Panc1 (cell line): Measurements from ENCODE around the gene RBM7.

Experiments
- POLR2AphosphoS5 ChIP-seq: IDR thresholded peaks from 2 replicates; pipeline ENCODE4 v1.6.1; 2012; ENCODE audit warnings: mild to moderate bottlenecking, low read depth, low read length, moderate library complexity
- SIN3A ChIP-seq: IDR thresholded peaks from 2 replicates; pipeline ENCODE4 v1.6.1; 2012; ENCODE audit warnings: low read depth, mild to moderate bottlenecking, low read length, moderate library complexity, borderline replicate concordance; ENCODE audit not compliant: insufficient read depth
- TCF7L2 ChIP-seq: IDR thresholded peaks from 2 replicates; pipeline ENCODE4 v1.6.1; 2011; ENCODE audit warnings: mild to moderate bottlenecking, low read depth, low read length, inconsistent platforms
- TF ChIP-seq, protein P1 (sequence below): fragments of 450-650 bp; IDR thresholded peaks from 2 replicates; pipeline ENCODE4 v1.5.1; 2017; ENCODE audit warnings: mild to moderate bottlenecking
- TF ChIP-seq, protein P2 (sequence below), 2 experiments: IDR thresholded peaks; 2 replicates each; pipeline ENCODE4 v1.6.1; 2011 to 2012; ENCODE audit warnings: low read depth in 2 of 2, control low read depth in 1 of 2, low read length in 1 of 2, mild to moderate bottlenecking in 1 of 2, moderate library complexity in 1 of 2; ENCODE audit not compliant: insufficient read depth in 1 of 2

DNA sequence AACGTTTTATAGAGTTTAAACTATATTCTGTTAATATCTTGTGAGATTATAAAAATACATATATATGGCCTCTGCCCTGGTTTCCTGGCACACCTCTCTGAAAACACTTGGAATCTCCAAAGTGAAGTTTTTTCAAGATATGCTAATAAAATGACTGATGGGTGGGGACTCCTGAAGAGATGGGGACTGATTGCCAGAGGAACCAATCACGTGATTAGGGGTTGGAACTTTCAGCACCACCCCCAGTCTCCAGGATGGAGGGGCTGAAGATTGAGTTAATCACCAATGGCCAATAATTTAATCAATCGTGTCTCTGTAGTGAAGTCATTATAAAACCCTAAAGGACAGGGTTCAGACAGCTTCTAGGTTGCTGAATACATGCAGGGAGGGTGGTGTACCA lies 37.5 kb upstream of the RBM7 start:
- TF ChIP-seq, protein P1, sequence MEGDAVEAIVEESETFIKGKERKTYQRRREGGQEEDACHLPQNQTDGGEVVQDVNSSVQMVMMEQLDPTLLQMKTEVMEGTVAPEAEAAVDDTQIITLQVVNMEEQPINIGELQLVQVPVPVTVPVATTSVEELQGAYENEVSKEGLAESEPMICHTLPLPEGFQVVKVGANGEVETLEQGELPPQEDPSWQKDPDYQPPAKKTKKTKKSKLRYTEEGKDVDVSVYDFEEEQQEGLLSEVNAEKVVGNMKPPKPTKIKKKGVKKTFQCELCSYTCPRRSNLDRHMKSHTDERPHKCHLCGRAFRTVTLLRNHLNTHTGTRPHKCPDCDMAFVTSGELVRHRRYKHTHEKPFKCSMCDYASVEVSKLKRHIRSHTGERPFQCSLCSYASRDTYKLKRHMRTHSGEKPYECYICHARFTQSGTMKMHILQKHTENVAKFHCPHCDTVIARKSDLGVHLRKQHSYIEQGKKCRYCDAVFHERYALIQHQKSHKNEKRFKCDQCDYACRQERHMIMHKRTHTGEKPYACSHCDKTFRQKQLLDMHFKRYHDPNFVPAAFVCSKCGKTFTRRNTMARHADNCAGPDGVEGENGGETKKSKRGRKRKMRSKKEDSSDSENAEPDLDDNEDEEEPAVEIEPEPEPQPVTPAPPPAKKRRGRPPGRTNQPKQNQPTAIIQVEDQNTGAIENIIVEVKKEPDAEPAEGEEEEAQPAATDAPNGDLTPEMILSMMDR = no peak
- TF ChIP-seq SIN3A (no peak), POLR2AphosphoS5 (no peak), TCF7L2 (no peak)
- TF ChIP-seq, protein P2, sequence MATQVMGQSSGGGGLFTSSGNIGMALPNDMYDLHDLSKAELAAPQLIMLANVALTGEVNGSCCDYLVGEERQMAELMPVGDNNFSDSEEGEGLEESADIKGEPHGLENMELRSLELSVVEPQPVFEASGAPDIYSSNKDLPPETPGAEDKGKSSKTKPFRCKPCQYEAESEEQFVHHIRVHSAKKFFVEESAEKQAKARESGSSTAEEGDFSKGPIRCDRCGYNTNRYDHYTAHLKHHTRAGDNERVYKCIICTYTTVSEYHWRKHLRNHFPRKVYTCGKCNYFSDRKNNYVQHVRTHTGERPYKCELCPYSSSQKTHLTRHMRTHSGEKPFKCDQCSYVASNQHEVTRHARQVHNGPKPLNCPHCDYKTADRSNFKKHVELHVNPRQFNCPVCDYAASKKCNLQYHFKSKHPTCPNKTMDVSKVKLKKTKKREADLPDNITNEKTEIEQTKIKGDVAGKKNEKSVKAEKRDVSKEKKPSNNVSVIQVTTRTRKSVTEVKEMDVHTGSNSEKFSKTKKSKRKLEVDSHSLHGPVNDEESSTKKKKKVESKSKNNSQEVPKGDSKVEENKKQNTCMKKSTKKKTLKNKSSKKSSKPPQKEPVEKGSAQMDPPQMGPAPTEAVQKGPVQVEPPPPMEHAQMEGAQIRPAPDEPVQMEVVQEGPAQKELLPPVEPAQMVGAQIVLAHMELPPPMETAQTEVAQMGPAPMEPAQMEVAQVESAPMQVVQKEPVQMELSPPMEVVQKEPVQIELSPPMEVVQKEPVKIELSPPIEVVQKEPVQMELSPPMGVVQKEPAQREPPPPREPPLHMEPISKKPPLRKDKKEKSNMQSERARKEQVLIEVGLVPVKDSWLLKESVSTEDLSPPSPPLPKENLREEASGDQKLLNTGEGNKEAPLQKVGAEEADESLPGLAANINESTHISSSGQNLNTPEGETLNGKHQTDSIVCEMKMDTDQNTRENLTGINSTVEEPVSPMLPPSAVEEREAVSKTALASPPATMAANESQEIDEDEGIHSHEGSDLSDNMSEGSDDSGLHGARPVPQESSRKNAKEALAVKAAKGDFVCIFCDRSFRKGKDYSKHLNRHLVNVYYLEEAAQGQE (IDR thresholded peaks at IDR 0.05; ENCODE audit: insufficient read depth in 1 of 2, low read depth in 2 of 2, low read length in 1 of 2) = no peak
